Measurements from ENCODE around the gene LOX. TPM values are rescaled to one million over a fixed set of nuclear protein-coding genes. Genes with fewer than 3 reads are reported as not detected.

Gene LOX
- total and polyA plus RNA-seq, 3 donors from 2014 or later, result 2.4 to 11.9 (median 6.4) TPM

DNA sequence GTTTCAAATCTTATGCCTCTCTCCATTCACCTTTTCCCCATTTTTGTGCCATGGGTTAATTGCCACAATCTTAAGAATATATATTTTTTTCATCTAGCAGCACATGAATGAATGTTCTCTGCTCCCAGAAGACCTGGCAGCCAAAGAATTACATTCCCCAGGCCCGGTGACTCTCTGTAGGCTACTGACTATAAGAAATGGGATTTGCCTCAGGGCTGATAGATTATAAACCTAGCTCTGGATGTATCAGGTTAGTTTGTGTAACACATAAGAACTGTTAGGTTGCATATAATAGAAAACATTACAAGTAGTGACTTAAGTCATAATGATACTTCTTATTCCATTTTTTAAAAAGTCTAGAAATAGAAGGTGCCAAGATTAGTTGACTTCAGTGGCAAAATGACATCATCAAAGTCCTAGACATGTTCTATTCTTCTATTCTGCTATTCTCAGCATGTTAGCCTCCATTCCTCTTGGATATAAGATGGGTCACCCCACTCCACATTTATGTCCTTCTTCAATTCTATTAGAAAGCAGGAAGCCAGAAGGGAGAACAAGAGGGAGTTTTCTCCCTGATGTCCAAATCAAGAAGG is 40.4 kb upstream of the LOX start:
- intact Hi-C loops (cut with DNase I; ENCODE audit: low total_unique reads), result no loop called here
- 87 to 98% methylated on average over 1 of the region's 1 CpG for WGBS, 2 donors
- H3K27ac ChIP-seq, result no peak overlapping the region

DNA sequence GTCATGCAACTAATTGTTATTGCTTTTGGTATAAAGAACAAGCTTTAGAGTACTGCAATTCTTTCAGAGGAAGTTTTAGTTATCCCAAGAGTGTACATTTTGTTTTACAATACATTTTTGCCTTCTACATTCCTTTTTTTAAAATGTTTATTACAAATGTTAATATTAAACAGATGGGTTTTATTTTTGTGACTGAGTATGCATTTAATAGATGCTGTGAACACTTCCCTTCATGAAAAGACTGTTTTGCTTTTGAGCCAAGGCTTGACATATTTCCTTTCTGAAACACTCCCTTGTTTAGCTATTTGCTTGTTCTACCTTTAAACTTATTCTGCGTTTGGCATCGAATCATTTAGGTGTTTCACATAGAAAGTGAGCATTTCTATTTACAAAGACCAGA is 36.4 kb upstream of the LOX start:
- intact Hi-C loops (cut with DNase I; ENCODE audit: low total_unique reads), result no loop called here
- H3K36me3 ChIP-seq (ENCODE audit: low read depth, missing control alignments), result no peaks in the 10 kb centered on the region
- 79 to 91% methylated on average over 2 of the region's 2 CpGs for WGBS, 2 donors

More for the DNA sequence above, 40.4 kb upstream of the LOX start:
- Histone ChIP-seq H3K9me3 (no peaks in the 10 kb centered on the region), H3K27me3 (no peaks in the 10 kb centered on the region), H3K4me3 (no peak overlapping the region), H3K36me3 (ENCODE audit: low read depth, missing control alignments) (no peaks in the 10 kb centered on the region), H3K4me1 (no peaks in the 10 kb centered on the region)
- TF ChIP-seq POLR2A (IDR thresholded peaks at IDR 0.05), result no peak
- TF ChIP-seq, protein P1, sequence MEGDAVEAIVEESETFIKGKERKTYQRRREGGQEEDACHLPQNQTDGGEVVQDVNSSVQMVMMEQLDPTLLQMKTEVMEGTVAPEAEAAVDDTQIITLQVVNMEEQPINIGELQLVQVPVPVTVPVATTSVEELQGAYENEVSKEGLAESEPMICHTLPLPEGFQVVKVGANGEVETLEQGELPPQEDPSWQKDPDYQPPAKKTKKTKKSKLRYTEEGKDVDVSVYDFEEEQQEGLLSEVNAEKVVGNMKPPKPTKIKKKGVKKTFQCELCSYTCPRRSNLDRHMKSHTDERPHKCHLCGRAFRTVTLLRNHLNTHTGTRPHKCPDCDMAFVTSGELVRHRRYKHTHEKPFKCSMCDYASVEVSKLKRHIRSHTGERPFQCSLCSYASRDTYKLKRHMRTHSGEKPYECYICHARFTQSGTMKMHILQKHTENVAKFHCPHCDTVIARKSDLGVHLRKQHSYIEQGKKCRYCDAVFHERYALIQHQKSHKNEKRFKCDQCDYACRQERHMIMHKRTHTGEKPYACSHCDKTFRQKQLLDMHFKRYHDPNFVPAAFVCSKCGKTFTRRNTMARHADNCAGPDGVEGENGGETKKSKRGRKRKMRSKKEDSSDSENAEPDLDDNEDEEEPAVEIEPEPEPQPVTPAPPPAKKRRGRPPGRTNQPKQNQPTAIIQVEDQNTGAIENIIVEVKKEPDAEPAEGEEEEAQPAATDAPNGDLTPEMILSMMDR (IDR thresholded peaks at IDR 0.05), result no peak
- no peak for DNase-seq

DNA sequence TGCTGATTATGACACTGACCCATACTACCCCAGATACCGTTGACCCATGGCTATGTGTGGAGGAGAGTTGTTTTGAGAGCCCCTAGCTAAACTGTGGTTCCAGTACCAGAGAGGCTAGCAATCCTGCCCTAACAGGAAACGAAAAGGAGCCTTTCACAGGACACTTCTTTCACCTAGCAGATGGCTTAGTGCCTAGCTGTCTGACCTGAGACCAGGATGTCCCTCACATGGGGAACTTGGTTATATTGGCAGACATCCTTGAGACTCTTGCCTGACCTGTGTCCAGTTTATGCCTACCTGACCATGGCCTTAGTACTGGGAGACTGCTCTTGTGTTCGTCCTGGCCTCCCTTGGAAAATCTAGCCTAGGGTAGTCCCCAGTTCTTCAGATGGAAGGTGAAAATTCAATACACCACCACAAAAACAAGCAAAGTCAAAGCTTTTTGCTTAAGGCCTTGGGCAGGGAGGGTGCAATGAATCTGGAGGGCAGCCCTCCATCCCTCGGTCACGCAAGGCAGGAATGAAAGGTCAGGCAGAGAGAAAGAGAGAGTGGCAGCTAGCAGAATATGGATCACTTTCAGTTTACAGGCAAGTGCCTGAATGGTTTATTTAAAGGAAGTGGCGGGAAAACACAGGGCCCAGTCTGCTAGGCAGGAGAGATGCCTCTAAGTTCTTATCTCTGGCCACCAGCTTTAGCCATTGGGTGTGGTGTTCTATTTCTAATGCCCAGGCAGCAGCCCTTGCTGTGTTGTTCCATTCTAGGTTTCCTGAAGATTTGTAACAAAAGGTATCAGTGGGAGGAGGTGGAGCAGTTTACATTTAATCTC is 34.9 kb upstream of the LOX start:
- intact Hi-C loops (cut with DNase I; ENCODE audit: low total_unique reads), result no loop called here
- Histone ChIP-seq H3K4me1 (no peaks in the 10 kb centered on the region), H3K27me3 (no peaks in the 10 kb centered on the region), H3K36me3 (ENCODE audit: low read depth, missing control alignments) (no peaks in the 10 kb centered on the region), H3K9me3 (no peaks in the 10 kb centered on the region), H3K27ac (no peak overlapping the region), H3K4me3 (no peak overlapping the region)
- 77 to 96% methylated on average over 4 to 5 of the region's 6 CpGs for WGBS, 2 donors
- TF ChIP-seq, protein P1 (IDR thresholded peaks at IDR 0.05), result no peak
- TF ChIP-seq POLR2A (IDR thresholded peaks at IDR 0.05), result no peak
- DNase-seq, result no peak

More for the DNA sequence above, 36.4 kb upstream of the LOX start:
- Histone ChIP-seq H3K27ac (no peak overlapping the region), H3K4me1 (no peaks in the 10 kb centered on the region), H3K27me3 (no peaks in the 10 kb centered on the region), H3K9me3 (no peaks in the 10 kb centered on the region), H3K4me3 (no peak overlapping the region)
- TF ChIP-seq, protein P1 (IDR thresholded peaks at IDR 0.05), result no peak
- TF ChIP-seq POLR2A (IDR thresholded peaks at IDR 0.05), result no peak
- DNase-seq, result no peak

DNA sequence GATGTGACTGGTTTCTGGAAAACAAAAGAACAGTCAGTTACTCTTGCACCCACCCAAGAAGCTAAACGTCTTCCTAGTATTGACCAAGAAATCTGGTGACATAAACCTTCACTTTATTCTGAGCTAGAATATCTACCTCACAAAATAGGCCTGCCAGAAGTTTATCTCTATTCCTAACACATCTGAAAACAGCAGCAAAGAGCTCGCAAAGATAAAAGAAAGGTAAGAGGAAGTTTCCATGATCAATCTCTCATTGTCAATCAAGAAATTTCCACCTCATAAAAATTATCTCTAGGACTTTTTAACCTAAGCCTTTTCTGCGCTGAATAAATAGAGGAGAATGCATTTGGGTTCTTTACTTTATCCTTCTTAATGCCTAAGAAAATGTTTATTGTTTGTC is 34.0 kb upstream of the LOX start:
- Histone ChIP-seq H3K4me3 (no peak overlapping the region), H3K36me3 (ENCODE audit: low read depth, missing control alignments) (no peaks in the 10 kb centered on the region), H3K9me3 (no peaks in the 10 kb centered on the region), H3K27me3 (no peaks in the 10 kb centered on the region), H3K27ac (no peak overlapping the region), H3K4me1 (no peaks in the 10 kb centered on the region)
- WGBS, 2 donors, result 61 to 63% methylated on average over 3 of the region's 3 CpGs
- no peak for DNase-seq
- intact Hi-C loops (cut with DNase I; ENCODE audit: low total_unique reads), result no loop called here
- TF ChIP-seq POLR2A (IDR thresholded peaks at IDR 0.05), result no peak
- TF ChIP-seq, protein P1 (IDR thresholded peaks at IDR 0.05), result no peak

Data from testis (tissue), 3 donors.